Fibroblast of skin of left quadriceps (primary cell): ENCODE measurements around the gene KIF18A.
"Not testable (repeated sequence)": the region's sequence is repeated elsewhere in the genome, so short reads cannot be mapped to it uniquely, and the experiment has no call there.

Experiments
- DNase-seq, 2 experiments: peaks; one replicate each; pipeline ENCODE4 v3.0.0-alpha.2; 2013; ENCODE audit warnings: low read depth in 2 of 2

Gene KIF18A

GRCh38 chr11:28107750-28108618 is at the start of gene KIF18A, which contains the start of gene METTL15:
TSS of gene KIF18A (minus strand) at chr11:28108156. CDS start at chr11:28097947, 10,209 bp downstream.
TSS of gene METTL15 (plus strand) at chr11:28108388. CDS start at chr11:28113335, 4,947 bp downstream.
- peak; percentile 98 for DNase-seq

DNA sequence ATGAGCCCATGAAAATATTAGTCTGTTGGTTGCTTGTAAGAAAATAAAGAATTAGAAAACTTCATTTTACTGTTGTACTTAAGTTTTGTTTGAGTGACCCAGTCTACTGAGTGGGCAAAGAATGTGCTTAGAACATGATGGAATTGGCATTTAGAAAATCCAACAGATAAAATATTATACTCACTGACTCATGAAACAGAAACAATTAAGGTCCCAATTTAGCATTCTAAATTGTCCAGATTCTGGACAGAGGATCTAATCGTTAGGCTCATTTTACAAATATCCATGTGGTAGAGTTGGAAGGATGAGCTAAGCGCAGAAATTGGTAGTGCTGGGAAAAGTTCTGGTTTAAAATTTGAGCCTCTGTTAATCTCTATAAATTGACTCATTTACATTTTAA is 45.6 kb upstream of the KIF18A start:
- no peak for DNase-seq

GRCh38 chr11:28152743-28153142 is 44.8 kb upstream of the KIF18A start:
- no peak for DNase-seq

- peak; percentile 79 to 80 for DNase-seq
Measured at GRCh38 chr11:28146123-28146751, 38.3 kb upstream of the KIF18A start.

DNA sequence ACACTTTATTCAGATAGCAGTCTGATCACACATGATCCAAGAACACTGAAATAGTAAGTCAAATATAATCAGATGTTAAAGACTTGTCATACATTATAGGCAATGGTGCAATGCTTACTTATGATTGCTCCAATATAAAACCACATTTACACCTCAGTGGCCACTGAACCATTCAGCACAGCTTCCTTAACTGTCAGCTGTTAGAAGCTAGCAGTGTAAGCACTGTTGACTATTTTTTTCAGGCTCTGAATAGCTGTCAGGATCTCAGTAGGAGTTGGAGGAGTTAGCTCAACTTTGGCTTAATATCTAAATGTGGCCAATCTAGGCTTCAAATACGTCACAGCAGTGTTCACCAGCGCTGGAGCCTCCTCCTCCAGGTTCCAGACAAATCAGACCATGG is 36.9 kb upstream of the KIF18A start:
- peak in 1 of 2 experiments; percentile 14 for DNase-seq

GRCh38 chr11:28142724-28143123 is 34.8 kb upstream of the KIF18A start:
- DNase-seq = no peak

DNA sequence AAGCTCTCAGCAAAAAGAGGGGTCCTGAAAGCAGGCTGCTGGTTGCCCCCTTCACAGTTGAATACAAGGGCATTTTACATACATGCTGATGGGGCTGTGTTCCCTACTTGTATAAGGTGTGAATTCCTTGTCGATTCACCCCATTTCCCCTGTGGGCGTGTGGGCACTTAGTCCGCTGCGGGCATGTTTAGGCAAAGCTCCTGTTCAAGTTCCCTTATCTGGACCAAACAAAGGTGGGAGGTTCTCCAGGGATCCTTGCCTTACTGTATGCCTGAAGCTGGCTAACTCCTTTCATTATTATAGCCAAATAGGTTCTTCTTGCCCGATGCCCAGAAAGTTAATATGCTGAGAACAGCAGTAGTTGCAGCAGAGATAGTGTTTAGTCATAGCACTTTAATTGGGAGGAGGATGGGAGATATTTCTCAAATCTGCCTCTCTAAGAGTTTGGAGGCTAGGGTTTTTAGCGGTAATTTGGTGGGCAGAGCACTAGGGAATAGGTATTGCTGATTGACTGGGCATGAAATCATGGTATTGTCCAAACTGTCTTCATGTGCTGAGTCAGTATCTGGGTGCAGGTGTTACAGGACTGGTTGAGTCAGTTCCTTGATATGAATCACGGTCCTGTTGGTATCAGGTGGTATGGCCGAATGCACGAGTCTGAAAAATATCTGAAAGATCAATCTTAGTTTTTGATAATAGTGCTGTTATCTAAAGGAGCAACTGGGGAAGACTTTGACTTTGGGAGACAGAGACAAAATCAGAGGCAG is 32.9 kb upstream of the KIF18A start:
- DNase-seq = no peak

DNA sequence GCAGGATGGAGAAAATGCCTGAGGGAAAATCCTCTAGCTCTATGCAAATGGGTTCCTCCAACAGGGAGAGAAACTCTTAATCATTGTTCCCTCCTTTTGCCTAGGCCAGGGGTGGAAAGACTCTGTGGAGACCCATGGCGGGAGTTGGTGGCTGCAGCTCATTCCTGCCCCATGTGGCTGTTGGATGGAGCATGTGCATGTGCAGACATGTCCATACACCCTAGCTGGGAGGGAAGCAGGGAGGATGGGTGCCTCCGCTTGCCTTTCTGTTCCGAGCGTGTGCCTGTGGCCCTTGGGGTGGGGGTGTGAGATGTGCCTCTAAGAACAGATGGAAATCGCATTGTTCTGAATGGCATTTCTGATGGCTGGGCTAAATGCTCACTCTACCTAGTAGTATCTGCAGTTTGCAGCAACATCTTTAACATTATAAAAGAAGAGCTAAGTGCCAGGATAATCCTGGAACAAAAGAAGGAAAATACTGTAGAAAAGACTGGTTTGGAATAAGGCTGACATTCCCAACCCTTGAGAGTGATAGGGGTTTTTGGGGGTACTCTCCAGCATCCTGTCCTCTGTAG is 32.0 kb upstream of the KIF18A start:
- no peak for DNase-seq

DNA sequence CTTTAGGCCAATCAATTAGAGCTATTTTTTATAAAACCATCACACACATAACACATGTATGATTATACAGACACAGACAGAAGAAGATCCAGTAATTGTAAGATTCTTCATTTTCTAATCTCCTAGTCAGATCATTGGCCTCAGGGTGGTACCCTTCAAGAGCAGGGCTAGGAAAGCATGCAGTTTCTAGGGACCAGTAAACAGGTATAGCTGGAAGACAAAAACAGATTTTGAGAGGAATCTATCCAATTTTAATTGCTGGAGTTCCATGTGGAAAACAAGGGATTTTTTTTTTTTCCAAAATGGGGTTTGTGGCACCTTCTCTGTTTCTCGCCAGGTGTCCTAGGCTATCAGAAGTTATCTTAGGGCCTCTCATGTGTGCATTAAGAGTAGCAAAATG is 29.9 kb upstream of the KIF18A start:
- DNase-seq = no peak

DNA sequence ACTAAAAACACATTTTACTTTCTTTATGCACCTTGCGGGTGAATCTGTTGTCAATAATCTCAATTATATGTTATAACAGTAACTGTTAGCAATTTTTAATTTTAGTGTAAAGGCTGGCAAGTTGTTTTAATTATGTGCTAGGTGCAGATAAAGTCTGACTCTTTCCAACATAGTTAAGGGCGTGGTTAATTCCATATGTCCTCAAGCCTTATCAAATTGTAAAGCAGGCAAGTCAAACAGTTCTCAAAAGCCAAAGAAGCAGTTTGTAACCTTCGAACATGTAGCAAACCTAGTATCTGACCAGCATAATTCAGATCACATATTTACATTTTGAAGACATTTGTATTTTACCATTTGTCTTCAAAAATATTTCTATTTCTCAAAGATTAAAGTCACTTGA is 29.4 kb upstream of the KIF18A start:
- no peak for DNase-seq

DNA sequence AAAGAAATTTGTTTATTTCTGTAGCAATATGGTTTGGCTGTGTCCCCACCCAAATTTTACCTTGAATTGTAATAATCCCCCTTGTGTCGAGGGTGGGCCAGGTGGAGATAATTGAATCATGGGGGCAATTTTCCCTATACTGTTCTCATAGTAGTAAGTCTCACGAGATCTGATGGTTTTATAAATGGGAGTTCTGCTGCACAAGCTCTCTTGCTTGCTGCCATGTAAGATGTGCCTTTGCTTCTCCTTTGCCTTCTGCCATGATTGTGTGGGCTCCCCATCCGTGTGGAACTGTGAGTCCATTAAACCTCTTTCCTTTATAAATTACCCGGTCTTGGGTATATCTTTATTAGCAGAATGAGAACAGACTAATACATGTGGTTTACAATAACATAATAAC is 28.2 kb upstream of the KIF18A start:
- not testable (repeated sequence) for DNase-seq

DNA sequence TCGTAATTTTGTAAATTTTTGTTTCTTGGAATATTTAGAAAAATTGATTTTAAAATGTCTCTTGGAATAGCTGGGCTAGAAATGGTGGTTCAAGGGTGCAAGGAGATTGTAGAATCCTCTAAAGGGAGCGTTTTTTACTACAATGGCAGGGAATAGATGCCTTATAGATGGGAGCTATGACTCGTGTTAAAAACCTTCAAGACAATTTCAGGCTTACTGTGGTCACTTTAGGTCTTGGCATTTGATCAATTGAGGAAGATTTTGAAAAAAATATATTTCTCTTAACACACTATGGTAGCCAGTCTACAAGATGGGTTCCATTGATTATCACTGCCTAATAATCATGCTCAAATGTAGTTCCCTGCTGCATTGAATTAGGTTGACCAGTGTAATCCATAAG is 25.2 kb upstream of the KIF18A start:
- DNase-seq = no peak

GRCh38 chr11:28132548-28132947 is 24.6 kb upstream of the KIF18A start:
- DNase-seq = no peak

DNA sequence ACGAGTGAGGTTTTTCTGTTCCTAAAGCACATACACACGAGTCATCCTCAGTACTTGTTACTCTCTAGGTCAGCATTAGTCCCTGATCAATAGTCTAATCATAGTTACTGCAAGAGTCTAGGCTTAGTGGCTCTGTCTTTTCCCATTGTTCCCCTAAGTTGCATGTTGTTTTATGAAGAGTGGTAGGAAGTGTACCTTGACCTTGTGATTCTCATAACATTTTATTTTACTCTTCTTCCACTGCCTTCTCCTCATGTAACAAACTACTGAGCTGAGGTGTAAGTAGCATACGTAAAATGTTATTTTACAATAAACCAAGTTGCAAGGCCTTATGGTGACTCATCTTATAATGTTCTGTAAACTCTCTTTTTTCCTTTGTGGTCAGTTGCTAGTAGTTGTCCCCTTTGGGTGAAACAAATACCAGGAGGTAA is 15.2 kb upstream of the KIF18A start:
- no peak for DNase-seq

DNA sequence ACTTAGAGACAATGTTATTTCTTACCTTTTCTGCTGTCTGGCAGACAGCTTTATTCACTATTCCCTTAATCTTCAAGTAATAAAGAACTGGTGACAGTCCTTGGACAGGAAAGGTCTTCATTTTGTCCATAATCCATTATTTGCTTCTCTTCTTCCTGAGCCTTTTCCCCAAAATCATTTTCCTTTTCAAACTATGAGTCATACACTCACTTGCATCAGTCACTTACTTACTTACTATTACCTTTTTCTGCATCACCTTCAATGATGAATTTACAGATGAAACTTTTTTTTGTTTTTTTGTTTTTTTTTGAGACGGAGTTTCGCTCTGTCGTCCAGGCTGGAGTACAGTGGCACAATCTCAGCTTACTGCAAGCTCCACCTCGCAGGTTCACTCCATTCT is 9.8 kb upstream of the KIF18A start:
- no peak for DNase-seq

DNA sequence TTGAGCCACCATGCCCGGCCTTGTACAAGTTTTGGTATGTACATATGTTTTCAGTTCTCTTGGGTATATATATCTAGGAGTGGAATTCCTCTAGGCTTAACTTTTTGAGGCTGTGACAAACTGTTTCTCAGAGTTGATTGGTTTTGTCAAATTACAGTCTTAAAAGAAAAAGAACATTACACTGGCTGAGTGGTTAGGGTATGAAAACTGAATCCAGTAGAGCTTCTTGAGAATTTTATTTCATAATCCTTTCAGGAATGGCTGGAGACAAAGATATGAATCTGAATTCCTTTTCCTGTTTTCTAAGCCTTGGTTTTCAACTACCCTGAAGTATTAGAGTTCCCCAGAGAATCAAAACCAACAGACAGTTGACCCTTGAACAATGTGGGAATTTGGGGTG is 6.8 kb upstream of the KIF18A start:
- DNase-seq = no peak

DNA sequence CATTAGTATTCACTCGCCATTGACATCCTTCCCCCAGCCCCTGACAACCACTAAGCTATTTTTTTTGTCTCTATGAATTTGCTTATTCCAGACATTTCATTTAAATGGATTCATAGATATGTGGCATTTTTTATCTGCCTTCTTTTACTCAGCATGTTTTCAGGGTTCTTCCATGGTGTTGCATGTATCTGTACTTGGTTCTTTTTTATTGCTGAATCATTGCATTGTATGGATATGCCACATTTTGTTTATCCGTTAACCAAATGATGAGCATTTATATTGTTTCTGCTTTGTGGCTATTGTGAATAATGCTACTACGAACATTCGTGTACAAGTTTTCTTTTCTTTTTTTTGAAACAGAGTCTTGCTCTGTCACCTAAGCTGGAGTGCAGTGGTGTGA is 6.2 kb upstream of the KIF18A start:
- DNase-seq = no peak

GRCh38 chr11:28110821-28111200 is 2.9 kb upstream of the KIF18A start:
- DNase-seq = no peak

- DNase-seq = peak; percentile 46 to 49
Measured at GRCh38 chr11:28110108-28110820, 2.3 kb upstream of the KIF18A start.

- no peak for DNase-seq
Measured at GRCh38 chr11:28108958-28109357, 1.0 kb upstream of the KIF18A start.

DNA sequence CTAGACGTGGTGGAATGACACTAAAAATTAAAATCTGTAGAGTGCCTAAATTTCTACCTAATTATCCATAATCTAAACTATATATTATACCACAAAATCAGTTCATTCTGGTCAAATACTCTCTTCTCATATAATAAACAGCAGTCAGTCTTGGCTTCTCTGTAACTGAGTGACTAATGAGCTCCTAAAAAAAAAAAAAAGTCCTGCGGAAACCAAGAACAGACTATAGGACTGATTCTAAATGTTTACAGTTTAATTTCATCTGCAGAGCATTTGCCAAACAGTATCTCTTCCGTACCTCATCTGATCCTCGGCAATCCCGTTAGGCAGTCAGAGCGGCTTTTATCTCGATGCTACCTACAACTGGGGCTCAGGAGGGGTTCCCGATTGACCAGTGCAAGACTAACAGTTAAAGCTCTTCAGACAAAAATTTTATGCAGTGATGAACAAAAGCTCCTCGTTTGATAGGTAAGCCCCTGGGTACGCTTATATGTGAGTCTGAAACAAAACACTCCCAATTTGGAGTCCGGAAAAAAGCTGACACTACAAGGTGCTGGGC is 686 bp downstream of the KIF18A start:
- DNase-seq = no peak
